Hepatic stellate cell (primary cell): ENCODE measurements around the gene ETV6.
A peak's percentile ranks its signal among the peaks of the same experiment; 100 is the strongest.

Experiments
- DNase-seq: peaks from one replicate; pipeline ENCODE4 v3.0.0; 2011; ENCODE audit warnings: low spot score

Gene ETV6

GRCh38 chr12:11861864-11862600 lies 212.6 kb downstream of the ETV6 start:
- DNase-seq, result no peak

- DNase-seq, result peak; percentile 76
These were observed 213.3 kb downstream of the ETV6 start for GRCh38 chr12:11862798-11863197.

- no peak for DNase-seq
These were observed 214.0 kb downstream of the ETV6 start for GRCh38 chr12:11863478-11863906.

- no peak for DNase-seq
These were observed 214.5 kb downstream of the ETV6 start for GRCh38 chr12:11863988-11864387.

- DNase-seq, result no peak
These were observed 216.3 kb downstream of the ETV6 start for GRCh38 chr12:11865824-11866223.

GRCh38 chr12:11868027-11868426 lies 218.6 kb downstream of the ETV6 start:
- DNase-seq, result no peak

GRCh38 chr12:11869406-11869805 lies 219.9 kb downstream of the ETV6 start:
- DNase-seq, result no peak

GRCh38 chr12:11870041-11870451 lies 220.6 kb downstream of the ETV6 start:
- DNase-seq, result no peak

GRCh38 chr12:11872055-11872454 lies 222.6 kb downstream of the ETV6 start:
- no peak for DNase-seq

- DNase-seq, result no peak
These were observed 226.0 kb downstream of the ETV6 start for GRCh38 chr12:11875414-11875935.

- no peak for DNase-seq
These were observed 226.8 kb downstream of the ETV6 start for GRCh38 chr12:11876307-11876706.

GRCh38 chr12:11877102-11877826 lies 227.8 kb downstream of the ETV6 start:
- DNase-seq, result no peak

GRCh38 chr12:11877869-11878780 lies 228.7 kb downstream of the ETV6 start:
- DNase-seq, result peak; percentile 89

GRCh38 chr12:11879306-11879705 lies 229.8 kb downstream of the ETV6 start:
- no peak for DNase-seq

- DNase-seq, result no peak
These were observed 230.9 kb downstream of the ETV6 start for GRCh38 chr12:11880381-11880780.

- no peak for DNase-seq
These were observed 232.4 kb downstream of the ETV6 start for GRCh38 chr12:11881835-11882234.

- no peak for DNase-seq
These were observed 233.0 kb downstream of the ETV6 start for GRCh38 chr12:11882301-11883019.

GRCh38 chr12:11884116-11884515 lies 234.6 kb downstream of the ETV6 start:
- no peak for DNase-seq

GRCh38 chr12:11884706-11885105 lies 235.2 kb downstream of the ETV6 start:
- DNase-seq, result no peak

GRCh38 chr12:11885261-11886038 lies 236.0 kb downstream of the ETV6 start:
- DNase-seq, result peak; percentile 45

GRCh38 chr12:11886339-11886738 lies 236.9 kb downstream of the ETV6 start:
- DNase-seq, result no peak
